GM21786 (cell line): Measurements from ENCODE around the gene C19orf81.

Experiments
- ATAC-seq: cut with Tn5 transposase; IDR thresholded peaks from one replicate; pipeline ENCODE4 v1.9.1; 2021; ENCODE audit not compliant: unreplicated experiment

C19orf81 gene

GRCh38 chr19:50658441-50659317 lies 9.4 kb downstream of the C19orf81 start:
- no peak for ATAC-seq

- ATAC-seq: no peak
Measured at GRCh38 chr19:50659318-50660087, 10.3 kb downstream of the C19orf81 start.

- no peak for ATAC-seq
Measured at GRCh38 chr19:50660088-50660366, 10.8 kb downstream of the C19orf81 start.

- ATAC-seq: no peak
Measured at GRCh38 chr19:50661023-50661422, 11.8 kb downstream of the C19orf81 start.

GRCh38 chr19:50661766-50662650 lies 12.8 kb downstream of the C19orf81 start:
- no peak for ATAC-seq

- no peak for ATAC-seq
Measured at GRCh38 chr19:50662651-50663481, 13.6 kb downstream of the C19orf81 start.

- no peak for ATAC-seq
Measured at GRCh38 chr19:50663482-50663790, 14.2 kb downstream of the C19orf81 start.

- ATAC-seq: no peak
Measured at GRCh38 chr19:50664204-50664603, 15.0 kb downstream of the C19orf81 start.

- no peak for ATAC-seq
Measured at GRCh38 chr19:50666346-50667176, 17.3 kb downstream of the C19orf81 start.

GRCh38 chr19:50667177-50667758 lies 18.0 kb downstream of the C19orf81 start:
- ATAC-seq: no peak

- no peak for ATAC-seq
Measured at GRCh38 chr19:50667759-50668231, 18.6 kb downstream of the C19orf81 start.

GRCh38 chr19:50668416-50668815 lies 19.2 kb downstream of the C19orf81 start:
- ATAC-seq: no peak

- no peak for ATAC-seq
Measured at GRCh38 chr19:50668879-50669278, 19.6 kb downstream of the C19orf81 start.

GRCh38 chr19:50669302-50670101 lies 20.3 kb downstream of the C19orf81 start:
- no peak for ATAC-seq

GRCh38 chr19:50670102-50670380 lies 20.8 kb downstream of the C19orf81 start:
- no peak for ATAC-seq

- no peak for ATAC-seq
Measured at GRCh38 chr19:50673118-50673517, 23.9 kb downstream of the C19orf81 start.

- no peak for ATAC-seq
Measured at GRCh38 chr19:50676625-50677197, 27.5 kb downstream of the C19orf81 start.

GRCh38 chr19:50677636-50678035 lies 28.4 kb downstream of the C19orf81 start:
- ATAC-seq: no peak
